Measurements from ENCODE around the gene PSTPIP1.

The PSTPIP1 gene

DNA sequence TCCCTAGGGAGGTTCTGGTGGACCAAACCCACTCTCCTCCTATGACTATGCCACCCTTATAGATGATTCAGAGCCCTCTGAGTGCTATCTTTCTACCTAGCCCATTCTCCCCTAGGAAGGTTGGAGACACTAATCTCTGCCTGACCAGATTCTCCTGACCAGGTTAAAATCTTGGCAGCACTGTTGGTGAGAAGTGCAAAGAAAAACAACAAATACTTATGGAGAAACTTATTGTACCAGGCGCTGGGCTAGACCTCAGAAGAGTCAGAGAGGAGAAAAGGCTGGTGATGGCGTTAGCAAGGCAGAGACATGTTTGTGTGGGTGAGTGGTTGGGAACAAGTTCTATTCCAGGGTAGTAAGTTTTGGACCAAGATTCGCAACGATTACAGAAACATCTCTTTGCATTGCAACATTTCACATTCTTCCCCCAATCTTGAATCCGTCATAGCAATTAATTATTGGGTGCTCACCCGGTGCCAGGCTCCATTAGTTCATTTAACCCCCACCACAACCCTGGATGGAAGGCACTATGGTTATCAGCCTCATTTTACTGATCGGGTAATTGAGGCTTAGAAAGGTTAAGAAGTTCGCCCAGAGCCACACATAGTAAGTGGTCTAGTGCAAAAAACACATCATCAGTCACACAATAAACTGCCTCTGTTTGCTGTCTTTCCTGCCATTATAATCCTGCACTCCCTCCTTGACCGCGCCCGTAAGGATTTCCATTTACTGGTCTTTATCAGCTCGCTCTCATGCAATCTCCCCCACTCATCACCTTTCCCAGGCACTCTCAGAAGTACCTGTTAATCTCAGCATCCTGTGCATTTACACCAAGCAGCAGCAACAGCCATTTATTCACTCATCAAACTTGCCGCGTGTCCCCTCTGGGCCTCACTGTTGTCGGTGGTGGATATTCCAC is 76.6 kb downstream of the PSTPIP1 start:
- no peak for DNase-seq

DNA sequence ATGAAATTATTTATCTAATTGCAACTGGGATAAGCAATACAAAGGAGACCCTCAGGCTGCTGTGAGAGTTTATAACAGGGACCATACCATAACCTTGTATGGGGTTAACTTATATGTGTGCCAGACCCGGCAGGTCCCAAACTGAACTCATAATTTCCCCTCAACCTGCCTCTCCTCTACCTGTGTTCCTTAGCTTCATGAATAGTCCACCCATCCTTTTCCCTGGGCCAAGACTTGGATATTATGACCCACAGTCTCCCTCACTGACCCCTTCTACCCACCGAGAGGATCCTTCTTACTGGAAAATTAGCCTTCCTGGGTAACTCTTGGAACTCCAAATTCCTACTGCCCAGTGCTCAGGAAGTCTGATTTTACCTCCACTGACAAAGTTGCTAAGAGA is 79.4 kb downstream of the PSTPIP1 start:
- no peak for DNase-seq

- no peak for DNase-seq
These were observed 80.6 kb downstream of the PSTPIP1 start for GRCh38 chr15:77075528-77075927.

- no peak for DNase-seq
These were observed 81.5 kb downstream of the PSTPIP1 start for GRCh38 chr15:77076323-77076915.

DNA sequence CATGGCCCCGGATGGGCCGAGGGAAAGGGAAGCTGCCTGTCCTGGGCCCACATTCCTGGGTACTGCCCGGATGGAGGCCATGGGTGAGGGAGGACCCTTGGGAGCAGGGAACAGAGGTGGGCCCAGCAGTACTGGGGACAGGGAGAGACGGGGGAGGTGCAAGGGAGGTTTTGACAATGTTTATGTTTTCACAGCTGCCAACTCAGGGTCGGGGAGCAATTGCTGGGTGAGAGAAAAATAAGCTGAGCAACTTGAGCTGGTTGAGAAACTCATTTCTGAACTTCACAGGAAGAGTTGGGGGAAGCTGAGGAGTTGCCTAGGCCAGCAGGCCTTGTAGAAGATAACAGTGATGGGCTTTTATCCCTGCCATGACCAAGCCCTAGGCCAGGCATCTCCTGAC is 87.0 kb downstream of the PSTPIP1 start:
- no peak for DNase-seq

DNA sequence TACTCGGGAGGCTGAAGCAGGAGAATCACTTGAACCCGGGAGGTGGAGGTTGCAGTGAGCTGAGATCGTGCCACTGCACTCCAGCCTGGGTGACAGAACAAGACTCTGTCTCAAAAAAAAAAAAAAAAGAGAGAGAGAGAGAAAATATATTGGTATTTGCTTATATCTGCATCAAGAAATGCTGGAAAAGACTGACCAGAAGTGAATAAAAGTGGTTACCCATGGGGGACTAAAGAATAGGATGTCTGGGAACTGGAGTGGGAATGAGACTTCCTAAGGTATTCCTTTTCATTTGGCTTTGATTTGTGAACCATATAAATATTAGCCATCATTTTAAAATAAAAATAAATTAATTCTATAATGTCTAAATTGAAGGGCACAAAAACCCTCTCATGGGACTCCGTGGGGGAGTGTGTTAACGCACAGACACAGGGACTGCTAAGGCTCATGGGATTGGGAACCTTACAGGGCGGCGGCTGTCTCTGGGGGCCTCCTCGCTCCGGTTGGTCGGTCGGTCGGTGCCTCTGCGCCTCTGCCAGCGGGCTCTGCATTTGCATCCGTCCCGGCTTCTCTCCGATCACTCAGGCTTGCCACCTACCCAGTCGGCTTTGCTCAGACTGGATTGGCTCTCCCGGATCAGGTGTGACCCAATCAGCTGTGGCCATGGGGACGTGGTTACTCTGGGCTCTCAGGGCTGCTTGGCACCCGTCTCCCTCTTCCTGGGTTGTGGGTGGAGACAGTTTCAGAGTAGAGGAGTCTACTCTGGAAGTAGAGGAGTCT is 88.6 kb downstream of the PSTPIP1 start:
- DNase-seq = peak; percentile 52 to 64

GRCh38 chr15:77084436-77084835 is 89.5 kb downstream of the PSTPIP1 start:
- no peak for DNase-seq

- DNase-seq = peak in 1 of 2 experiments; percentile 18
These were observed 90.4 kb downstream of the PSTPIP1 start for GRCh38 chr15:77085297-77085696.

Measured in activated CD4-positive, alpha-beta T cell treated with anti-CD3 and anti-CD28 coated beads, Interleukin-2, amount 50 U/mL, for 48 hours (primary cell).